Glutamatergic neuron (in vitro differentiated cells): ENCODE results near the gene PRX. TPM values are rescaled to one million over a fixed set of nuclear protein-coding genes. Genes with fewer than 3 reads are reported as not detected.

Experiments
- DNase-seq: peaks from one replicate; pipeline ENCODE4 v3.0.0; 2022
- H3K27ac Mint-ChIP-seq: one replicate; pipeline ENCODE4 v1.8.0; 2020; ENCODE audit warnings: mild to moderate bottlenecking, mixed read lengths, inconsistent platforms; ENCODE audit not compliant: unreplicated experiment
- H3K27me3 Mint-ChIP-seq: one replicate; pipeline ENCODE4 v1.8.0; 2020; ENCODE audit warnings: mild to moderate bottlenecking, moderate library complexity, mixed read lengths, inconsistent platforms; ENCODE audit not compliant: unreplicated experiment
- H3K36me3 Mint-ChIP-seq: one replicate; pipeline ENCODE4 v1.8.0; 2020; ENCODE audit warnings: mild to moderate bottlenecking, mixed read lengths, inconsistent platforms; ENCODE audit not compliant: unreplicated experiment
- H3K4me1 Mint-ChIP-seq: one replicate; pipeline ENCODE4 v1.8.0; 2020; ENCODE audit warnings: mild to moderate bottlenecking, low read depth, mixed read lengths, inconsistent platforms; ENCODE audit not compliant: unreplicated experiment
- H3K4me3 Mint-ChIP-seq: one replicate; pipeline ENCODE4 v1.8.0; 2020; ENCODE audit warnings: mild to moderate bottlenecking, mixed read lengths, inconsistent platforms; ENCODE audit not compliant: unreplicated experiment
- H3K9me3 Mint-ChIP-seq: one replicate; pipeline ENCODE4 v1.8.0; 2020; ENCODE audit warnings: mild to moderate bottlenecking, moderate library complexity, mixed read lengths, inconsistent platforms; ENCODE audit not compliant: unreplicated experiment
- long read RNA-seq: library from polyadenylated mRNA; unstranded; transcript quantifications from one replicate; pipeline ENCODE4 v2.0.0, GENCODE V29; 2020; ENCODE audit not compliant: unreplicated experiment
- total RNA-seq: library from RNA; stranded (reverse); fragmentation: NEBNext Ultra II Directional; extraction: Animal tissue kit (Norgen Biotek cat#: 25700); gene quantifications from one replicate; pipeline ENCODE4 v1.2.1, GENCODE V29; 2021; ENCODE audit not compliant: unreplicated experiment
- TF ChIP-seq, protein P1 (sequence below): fragments of 200-600 bp; sonication (generic); IDR thresholded peaks from one replicate; pipeline ENCODE4 v1.5.0; 2021; ENCODE audit not compliant: partially characterized antibody, unreplicated experiment

The PRX gene, protein sequence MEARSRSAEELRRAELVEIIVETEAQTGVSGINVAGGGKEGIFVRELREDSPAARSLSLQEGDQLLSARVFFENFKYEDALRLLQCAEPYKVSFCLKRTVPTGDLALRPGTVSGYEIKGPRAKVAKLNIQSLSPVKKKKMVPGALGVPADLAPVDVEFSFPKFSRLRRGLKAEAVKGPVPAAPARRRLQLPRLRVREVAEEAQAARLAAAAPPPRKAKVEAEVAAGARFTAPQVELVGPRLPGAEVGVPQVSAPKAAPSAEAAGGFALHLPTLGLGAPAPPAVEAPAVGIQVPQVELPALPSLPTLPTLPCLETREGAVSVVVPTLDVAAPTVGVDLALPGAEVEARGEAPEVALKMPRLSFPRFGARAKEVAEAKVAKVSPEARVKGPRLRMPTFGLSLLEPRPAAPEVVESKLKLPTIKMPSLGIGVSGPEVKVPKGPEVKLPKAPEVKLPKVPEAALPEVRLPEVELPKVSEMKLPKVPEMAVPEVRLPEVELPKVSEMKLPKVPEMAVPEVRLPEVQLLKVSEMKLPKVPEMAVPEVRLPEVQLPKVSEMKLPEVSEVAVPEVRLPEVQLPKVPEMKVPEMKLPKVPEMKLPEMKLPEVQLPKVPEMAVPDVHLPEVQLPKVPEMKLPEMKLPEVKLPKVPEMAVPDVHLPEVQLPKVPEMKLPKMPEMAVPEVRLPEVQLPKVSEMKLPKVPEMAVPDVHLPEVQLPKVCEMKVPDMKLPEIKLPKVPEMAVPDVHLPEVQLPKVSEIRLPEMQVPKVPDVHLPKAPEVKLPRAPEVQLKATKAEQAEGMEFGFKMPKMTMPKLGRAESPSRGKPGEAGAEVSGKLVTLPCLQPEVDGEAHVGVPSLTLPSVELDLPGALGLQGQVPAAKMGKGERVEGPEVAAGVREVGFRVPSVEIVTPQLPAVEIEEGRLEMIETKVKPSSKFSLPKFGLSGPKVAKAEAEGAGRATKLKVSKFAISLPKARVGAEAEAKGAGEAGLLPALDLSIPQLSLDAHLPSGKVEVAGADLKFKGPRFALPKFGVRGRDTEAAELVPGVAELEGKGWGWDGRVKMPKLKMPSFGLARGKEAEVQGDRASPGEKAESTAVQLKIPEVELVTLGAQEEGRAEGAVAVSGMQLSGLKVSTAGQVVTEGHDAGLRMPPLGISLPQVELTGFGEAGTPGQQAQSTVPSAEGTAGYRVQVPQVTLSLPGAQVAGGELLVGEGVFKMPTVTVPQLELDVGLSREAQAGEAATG (N-terminal part only)
- 4.7 TPM for total RNA-seq
- long read RNA-seq, partial matches to known transcripts, result 0 of 1 reads
- long read RNA-seq, other reads (novel, unspliced or antisense), result 1 of 1 reads

DNA sequence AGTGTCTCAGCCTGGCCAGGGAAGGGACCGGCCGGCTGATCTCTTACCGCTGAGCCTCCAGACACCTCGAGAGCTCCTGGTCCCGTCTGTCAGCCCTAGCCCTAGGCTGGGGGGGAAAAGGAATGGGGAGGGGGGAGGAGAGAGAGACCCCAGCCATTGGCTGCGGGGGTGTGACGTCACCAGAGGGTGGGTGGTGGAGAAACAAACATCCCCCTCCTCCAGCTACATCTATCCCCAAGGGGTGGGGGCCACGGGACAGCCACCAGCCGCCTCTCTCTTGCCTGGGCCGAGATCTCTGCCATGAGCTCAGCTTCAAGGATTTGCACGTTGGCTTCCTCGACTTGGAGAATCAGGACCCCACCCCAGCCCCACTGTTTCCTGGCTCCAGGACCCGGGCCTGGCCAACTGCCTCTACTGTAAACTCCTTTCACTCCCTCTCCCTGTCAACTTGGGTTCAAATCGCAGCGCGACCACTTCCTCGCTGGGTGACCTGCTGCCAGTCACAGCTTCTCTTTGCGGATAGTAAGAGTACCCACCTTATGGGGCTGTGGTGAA is at the start of gene PRX:
Gene PRX (minus strand): TSS at position 88 of the 555 bp plus-strand sequence. CDS start 5,446 bp downstream, outside the sequence.
- no peak within 1 kb of the TSS for H3K27ac Mint-ChIP-seq
- DNase-seq, result peak; percentile 76

DNA sequence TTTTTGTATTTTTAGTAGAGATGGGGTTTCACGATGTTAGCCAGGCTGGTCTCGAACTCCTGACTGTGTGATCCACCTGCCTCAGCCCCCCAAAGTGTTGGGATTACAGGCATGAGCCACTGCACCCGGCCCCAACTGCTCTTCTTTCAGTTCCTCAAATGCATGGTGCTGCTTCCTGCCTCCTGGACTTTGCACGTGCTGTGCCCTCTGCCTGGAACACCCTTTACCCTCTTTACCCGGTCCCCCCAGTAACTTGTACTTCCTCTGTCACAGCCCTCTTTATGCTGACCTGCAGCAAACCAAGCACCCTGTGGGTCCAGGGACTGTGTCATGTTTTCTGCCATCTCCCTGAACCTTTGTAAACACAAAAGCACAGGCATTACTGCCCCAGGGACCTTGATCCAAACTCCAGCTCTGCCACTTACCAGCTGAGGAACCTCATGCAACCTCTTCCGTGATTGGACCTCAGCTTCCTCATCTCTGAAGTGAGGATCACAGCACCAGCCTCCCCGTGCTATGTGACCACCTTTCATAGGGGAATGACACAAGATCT is 48.6 kb upstream of the PRX start:
- peaks cover 6% of the 10 kb centered on the region for H3K4me1 Mint-ChIP-seq
- no peak overlapping the region for H3K27ac Mint-ChIP-seq
- no peak for DNase-seq
- no peak overlapping the region for H3K4me3 Mint-ChIP-seq
- TF ChIP-seq, protein P1, sequence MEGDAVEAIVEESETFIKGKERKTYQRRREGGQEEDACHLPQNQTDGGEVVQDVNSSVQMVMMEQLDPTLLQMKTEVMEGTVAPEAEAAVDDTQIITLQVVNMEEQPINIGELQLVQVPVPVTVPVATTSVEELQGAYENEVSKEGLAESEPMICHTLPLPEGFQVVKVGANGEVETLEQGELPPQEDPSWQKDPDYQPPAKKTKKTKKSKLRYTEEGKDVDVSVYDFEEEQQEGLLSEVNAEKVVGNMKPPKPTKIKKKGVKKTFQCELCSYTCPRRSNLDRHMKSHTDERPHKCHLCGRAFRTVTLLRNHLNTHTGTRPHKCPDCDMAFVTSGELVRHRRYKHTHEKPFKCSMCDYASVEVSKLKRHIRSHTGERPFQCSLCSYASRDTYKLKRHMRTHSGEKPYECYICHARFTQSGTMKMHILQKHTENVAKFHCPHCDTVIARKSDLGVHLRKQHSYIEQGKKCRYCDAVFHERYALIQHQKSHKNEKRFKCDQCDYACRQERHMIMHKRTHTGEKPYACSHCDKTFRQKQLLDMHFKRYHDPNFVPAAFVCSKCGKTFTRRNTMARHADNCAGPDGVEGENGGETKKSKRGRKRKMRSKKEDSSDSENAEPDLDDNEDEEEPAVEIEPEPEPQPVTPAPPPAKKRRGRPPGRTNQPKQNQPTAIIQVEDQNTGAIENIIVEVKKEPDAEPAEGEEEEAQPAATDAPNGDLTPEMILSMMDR, result no peak
- no peaks in the 10 kb centered on the region for H3K36me3 Mint-ChIP-seq
- H3K9me3 Mint-ChIP-seq, result peaks cover 3% of the 10 kb centered on the region
- peaks cover 13% of the 10 kb centered on the region for H3K27me3 Mint-ChIP-seq

More for the DNA sequence above, at the start of gene PRX:
- TF ChIP-seq, protein P1, result no peak
- Mint-ChIP-seq H3K36me3 (no peaks in the 10 kb centered on the region), H3K27me3 (no peaks in the 10 kb centered on the region), H3K4me1 (peaks cover 14% of the 10 kb centered on the region), H3K4me3 (peak within 1 kb of the TSS; percentile 71), H3K9me3 (peaks cover 4% of the 10 kb centered on the region)

DNA sequence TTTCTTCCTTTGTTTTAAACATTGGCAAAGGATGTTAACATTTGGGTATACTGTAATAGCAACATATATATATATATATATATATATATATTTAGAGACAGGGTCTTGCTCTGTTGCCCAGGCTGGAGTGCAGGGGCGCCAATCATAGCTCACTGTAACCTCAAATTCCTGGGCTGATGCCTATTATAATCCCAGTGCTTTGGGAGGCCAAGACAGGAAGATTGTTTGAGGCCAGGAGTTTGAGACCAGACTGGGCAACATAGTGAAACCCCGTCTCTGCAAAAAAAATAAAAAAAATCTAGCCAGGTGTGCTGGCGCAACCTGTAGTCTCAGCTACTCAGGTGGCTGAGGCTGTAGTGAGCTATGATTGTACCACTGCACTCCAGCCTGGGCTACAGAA is 47.0 kb upstream of the PRX start:
- H3K36me3 Mint-ChIP-seq, result no peaks in the 10 kb centered on the region
- no peak overlapping the region for H3K27ac Mint-ChIP-seq
- peaks cover 3% of the 10 kb centered on the region for H3K9me3 Mint-ChIP-seq
- H3K4me3 Mint-ChIP-seq, result no peak overlapping the region
- no peak for DNase-seq
- TF ChIP-seq, protein P1, result no peak
- H3K4me1 Mint-ChIP-seq, result no peaks in the 10 kb centered on the region
- peaks cover 5% of the 10 kb centered on the region for H3K27me3 Mint-ChIP-seq

DNA sequence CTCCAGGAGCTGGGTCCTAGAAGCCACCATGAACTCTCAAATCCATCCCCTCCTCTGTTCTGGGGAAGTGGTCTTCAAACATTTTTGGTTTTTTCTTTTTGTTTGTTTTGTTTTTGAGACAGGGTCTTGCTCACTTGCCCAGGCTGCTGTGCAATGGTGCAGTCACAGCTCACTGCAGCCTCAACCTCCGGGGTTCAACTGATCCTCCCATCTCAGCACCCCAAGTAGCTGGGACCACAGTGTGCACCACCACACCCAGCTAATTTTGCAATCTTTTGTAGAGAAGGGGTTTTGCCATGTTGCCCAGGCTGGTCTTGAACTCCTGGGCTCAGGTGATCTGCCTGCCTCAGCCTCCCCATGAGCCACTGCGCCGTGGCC is 45.4 kb upstream of the PRX start:
- peaks cover 2% of the 10 kb centered on the region for H3K27me3 Mint-ChIP-seq

More for the DNA sequence above, 45.4 kb upstream of the PRX start:
- H3K9me3 Mint-ChIP-seq, result peaks cover 3% of the 10 kb centered on the region
- H3K27ac Mint-ChIP-seq, result no peak overlapping the region
- no peak for DNase-seq
- no peaks in the 10 kb centered on the region for H3K4me1 Mint-ChIP-seq
- no peaks in the 10 kb centered on the region for H3K36me3 Mint-ChIP-seq
- no peak overlapping the region for H3K4me3 Mint-ChIP-seq
- TF ChIP-seq, protein P1, result no peak
